Measurements from ENCODE around the gene KRT6C.

KRT6C gene

DNA sequence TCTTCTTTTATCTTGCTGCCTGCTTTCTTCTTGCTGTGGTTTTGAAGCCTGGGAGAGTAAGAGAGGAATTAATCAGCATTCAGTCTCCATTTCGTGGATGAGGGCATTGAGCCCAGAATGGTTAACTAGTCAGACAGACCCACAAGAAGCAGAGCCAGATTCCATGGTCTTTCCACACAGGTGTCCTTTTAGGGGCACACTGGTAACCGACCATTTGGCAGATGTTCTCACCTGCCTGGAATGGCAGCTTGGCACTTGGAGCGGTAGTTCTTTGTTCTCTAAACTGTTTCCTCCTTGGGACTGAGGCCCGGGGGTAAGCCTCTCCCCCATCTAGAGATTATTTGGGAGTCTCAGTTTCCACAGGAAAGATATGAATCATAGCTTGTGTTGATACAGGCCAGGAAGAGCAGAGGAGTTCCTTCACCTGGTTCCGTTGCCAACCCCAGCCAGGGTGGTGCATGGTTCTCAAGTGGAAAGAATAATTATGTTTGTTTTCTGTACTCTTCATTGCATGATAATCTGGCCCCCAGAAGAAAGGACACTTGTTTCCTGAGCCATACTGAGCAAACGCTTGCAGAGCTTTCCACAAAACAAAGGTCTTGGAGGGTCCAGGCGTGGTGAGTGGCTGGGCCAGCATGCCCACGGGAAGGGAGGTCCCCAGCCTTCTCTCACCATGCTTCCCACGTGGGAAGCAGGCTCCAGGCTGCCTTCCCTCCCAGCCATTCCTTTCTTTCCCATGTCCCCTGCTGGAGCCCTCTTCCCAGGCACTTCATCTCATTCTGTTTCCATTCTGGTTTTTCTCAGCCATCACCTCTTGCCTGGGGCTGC lies 37.4 kb downstream of the KRT6C start:
- Mint-ChIP-seq H3K9me3 (no peaks in the 10 kb centered on the region), H3K27me3 (ENCODE audit: low read depth, poor library complexity) (peaks cover 4% of the 10 kb centered on the region), H3K27ac (no peak overlapping the region), H3K36me3 (ENCODE audit: low read depth) (no peaks in the 10 kb centered on the region), H3K4me3 (no peak overlapping the region), H3K4me1 (peaks cover 25% of the 10 kb centered on the region)
- DNase-seq = no peak
- TF ChIP-seq, protein P1, sequence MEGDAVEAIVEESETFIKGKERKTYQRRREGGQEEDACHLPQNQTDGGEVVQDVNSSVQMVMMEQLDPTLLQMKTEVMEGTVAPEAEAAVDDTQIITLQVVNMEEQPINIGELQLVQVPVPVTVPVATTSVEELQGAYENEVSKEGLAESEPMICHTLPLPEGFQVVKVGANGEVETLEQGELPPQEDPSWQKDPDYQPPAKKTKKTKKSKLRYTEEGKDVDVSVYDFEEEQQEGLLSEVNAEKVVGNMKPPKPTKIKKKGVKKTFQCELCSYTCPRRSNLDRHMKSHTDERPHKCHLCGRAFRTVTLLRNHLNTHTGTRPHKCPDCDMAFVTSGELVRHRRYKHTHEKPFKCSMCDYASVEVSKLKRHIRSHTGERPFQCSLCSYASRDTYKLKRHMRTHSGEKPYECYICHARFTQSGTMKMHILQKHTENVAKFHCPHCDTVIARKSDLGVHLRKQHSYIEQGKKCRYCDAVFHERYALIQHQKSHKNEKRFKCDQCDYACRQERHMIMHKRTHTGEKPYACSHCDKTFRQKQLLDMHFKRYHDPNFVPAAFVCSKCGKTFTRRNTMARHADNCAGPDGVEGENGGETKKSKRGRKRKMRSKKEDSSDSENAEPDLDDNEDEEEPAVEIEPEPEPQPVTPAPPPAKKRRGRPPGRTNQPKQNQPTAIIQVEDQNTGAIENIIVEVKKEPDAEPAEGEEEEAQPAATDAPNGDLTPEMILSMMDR (IDR thresholded peaks at IDR 0.05) = no peak

DNA sequence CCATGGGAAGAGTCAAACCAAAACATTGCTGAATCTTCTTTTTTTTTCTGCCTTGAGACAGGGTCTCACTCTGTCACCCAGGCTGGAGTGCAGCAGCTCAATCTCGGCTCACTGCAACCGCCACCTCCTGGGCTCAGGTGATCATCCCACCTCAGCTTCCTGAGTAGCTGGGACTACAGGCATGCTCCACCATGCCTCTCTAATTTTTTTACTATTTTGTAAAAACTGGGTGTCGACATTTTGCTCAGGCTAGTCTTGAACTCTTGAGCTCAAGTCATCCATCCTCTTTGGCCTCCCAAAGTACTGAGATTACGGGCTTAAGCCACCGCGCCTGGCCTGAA lies 38.0 kb downstream of the KRT6C start:
- no peaks in the 10 kb centered on the region for H3K36me3 Mint-ChIP-seq (ENCODE audit: low read depth)
- TF ChIP-seq, protein P1 (IDR thresholded peaks at IDR 0.05) = no peak
- no peak overlapping the region for H3K4me3 Mint-ChIP-seq
- no peak overlapping the region for H3K27ac Mint-ChIP-seq
- H3K4me1 Mint-ChIP-seq = peaks cover 19% of the 10 kb centered on the region
- H3K9me3 Mint-ChIP-seq = no peaks in the 10 kb centered on the region
- peaks cover 8% of the 10 kb centered on the region for H3K27me3 Mint-ChIP-seq (ENCODE audit: low read depth, poor library complexity)
- no peak for DNase-seq

DNA sequence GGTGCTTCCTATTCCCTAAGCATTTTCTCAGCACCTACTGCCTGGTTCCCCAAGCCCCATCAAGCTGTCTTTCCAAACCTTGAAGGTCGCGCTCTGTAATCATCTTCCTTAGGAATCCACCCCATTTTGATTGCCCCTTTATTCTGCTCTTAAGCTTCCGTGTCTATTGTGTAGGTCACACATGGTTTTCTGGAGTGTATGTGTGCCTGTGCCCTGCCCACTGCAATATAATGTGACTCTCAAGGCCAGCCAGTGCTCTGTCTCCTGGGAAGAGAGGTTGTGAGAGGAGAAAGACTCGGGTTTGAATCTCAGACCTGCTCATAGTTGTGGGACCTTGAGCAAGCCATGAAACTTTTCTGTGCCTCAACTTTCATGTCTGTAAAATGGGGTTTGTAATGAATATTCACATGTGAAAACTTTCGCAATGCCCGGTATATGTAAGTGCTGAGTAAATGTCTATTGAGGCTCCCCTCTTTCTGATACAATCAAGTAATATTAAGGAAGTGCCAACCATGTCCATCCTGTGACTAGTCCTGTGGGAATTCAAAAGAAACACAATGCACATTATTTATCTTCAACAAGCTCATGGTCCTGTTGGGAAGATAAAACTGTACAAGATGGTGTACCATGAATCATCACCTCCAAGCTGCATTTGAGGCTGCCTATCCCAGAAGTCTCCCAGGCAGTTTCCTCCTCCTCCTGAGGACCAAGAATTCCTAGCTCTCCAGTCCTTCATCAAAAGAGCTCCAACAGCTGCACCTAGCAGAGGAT lies 38.7 kb downstream of the KRT6C start:
- no peak overlapping the region for H3K4me3 Mint-ChIP-seq

DNA sequence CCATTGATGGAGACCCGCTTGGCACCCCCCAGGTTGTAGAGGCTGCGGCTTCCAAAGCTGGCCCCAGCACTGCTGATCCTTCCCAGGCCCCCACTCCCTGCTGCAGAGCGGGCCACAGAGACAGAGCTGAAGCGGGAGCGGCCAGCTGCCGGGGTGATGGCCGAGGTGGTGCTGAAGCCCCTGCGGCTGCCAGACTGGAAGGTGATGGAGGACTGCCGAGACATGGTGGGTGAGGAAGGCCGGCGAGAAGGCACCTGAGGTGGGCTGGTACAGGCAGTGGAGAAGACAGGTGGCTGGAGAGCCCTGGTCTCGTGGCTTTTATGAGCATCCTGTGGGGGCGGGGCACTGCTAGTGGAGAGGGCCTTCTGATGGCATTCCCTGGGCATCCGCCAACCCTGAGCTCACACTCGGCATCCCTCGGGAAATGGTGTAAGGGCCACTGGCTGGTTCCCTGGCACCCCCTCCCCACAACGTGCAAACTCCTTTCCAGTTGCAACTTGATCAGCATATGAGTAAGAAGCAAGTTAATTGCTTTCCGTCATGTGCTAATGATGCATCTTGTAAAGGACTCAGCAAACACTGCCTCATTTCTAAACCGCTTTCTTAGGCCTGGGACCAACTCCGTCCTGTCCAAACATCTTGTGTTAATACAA lies 39.4 kb downstream of the KRT6C start, which contains the start of gene KRT75:
Gene KRT75 (minus strand): TSS at position 291 of the 653 bp plus-strand sequence. CDS start 67 bp downstream, at position 224.
- no peaks in the 10 kb centered on the region for H3K36me3 Mint-ChIP-seq (ENCODE audit: low read depth)
- H3K4me3 Mint-ChIP-seq = no peak within 1 kb of the TSS
- H3K4me1 Mint-ChIP-seq = peaks cover 18% of the 10 kb centered on the region
- TF ChIP-seq, protein P1 (IDR thresholded peaks at IDR 0.05) = no peak
- H3K27ac Mint-ChIP-seq = no peak within 1 kb of the TSS
- peaks cover 4% of the 10 kb centered on the region for H3K27me3 Mint-ChIP-seq (ENCODE audit: low read depth, poor library complexity)
- DNase-seq = no peak
- H3K9me3 Mint-ChIP-seq = no peaks in the 10 kb centered on the region

More for the DNA sequence above, 38.7 kb downstream of the KRT6C start:
- Mint-ChIP-seq H3K9me3 (no peaks in the 10 kb centered on the region), H3K4me1 (peaks cover 18% of the 10 kb centered on the region), H3K36me3 (ENCODE audit: low read depth) (no peaks in the 10 kb centered on the region), H3K27me3 (ENCODE audit: low read depth, poor library complexity) (peaks cover 8% of the 10 kb centered on the region), H3K27ac (no peak overlapping the region)
- TF ChIP-seq, protein P1 (IDR thresholded peaks at IDR 0.05) = no peak
- DNase-seq = no peak

DNA sequence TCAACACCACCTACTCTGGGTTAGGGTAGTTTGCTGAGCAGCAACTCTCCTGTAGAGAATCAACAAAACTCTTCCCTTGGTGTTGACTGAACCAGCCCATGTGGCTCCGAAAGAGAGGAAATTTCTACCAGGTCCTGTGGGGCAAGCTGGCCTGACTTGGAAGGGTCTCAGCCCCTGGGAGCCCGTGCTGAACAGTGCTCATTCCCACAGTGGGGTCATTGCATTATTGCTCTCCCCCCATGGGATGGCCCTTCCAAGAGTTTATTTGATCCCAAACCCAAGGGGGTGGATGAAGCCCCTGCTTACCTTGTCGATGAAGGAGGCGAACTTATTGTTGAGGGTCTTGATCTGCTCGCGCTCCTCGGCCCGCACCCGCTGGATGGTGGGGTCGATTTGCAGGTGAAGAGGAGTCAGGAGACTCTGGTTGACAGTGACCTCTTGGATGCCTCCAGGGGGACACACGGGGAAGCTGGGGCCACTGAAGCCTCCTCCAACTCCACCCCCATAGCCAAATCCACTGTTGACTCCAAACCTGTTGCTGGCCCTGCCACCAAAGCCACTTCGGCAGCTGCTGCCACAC lies 40.0 kb downstream of the KRT6C start:
- Mint-ChIP-seq H3K4me1 (peaks cover 18% of the 10 kb centered on the region), H3K9me3 (no peaks in the 10 kb centered on the region), H3K36me3 (ENCODE audit: low read depth) (no peaks in the 10 kb centered on the region), H3K27me3 (ENCODE audit: low read depth, poor library complexity) (peaks cover 4% of the 10 kb centered on the region), H3K27ac (no peak overlapping the region), H3K4me3 (no peak overlapping the region)
- DNase-seq = no peak
- TF ChIP-seq, protein P1 (IDR thresholded peaks at IDR 0.05) = no peak

Measured in nephron progenitor cell (in vitro differentiated cells).